Ishikawa (cell line): ENCODE data around the gene GSN.

Experiments used
- CEBPB ChIP-seq: IDR thresholded peaks from 2 replicates; pipeline ENCODE4 v1.6.1; 2012
- CREB1 ChIP-seq: IDR thresholded peaks from 2 replicates; pipeline ENCODE4 v1.6.1; 2012; ENCODE audit warnings: low read depth
- EGR1 ChIP-seq: IDR thresholded peaks from 2 replicates; pipeline ENCODE4 v1.6.1; 2012
- EP300 ChIP-seq: IDR thresholded peaks from 2 replicates; pipeline ENCODE4 v1.6.1; 2012; ENCODE audit warnings: borderline replicate concordance
- FOXM1 ChIP-seq: IDR thresholded peaks from 2 replicates; pipeline ENCODE4 v1.6.1; 2012; ENCODE audit warnings: low read depth, borderline replicate concordance
- MAX ChIP-seq: IDR thresholded peaks from 2 replicates; pipeline ENCODE4 v1.6.1; 2012
- NFIC ChIP-seq: IDR thresholded peaks from 2 replicates; pipeline ENCODE4 v1.6.1; 2012
- RAD21 ChIP-seq: IDR thresholded peaks from 2 replicates; pipeline ENCODE4 v1.6.1; 2012; ENCODE audit warnings: low read depth
- TAF1 ChIP-seq: IDR thresholded peaks from 2 replicates; pipeline ENCODE4 v1.6.1; 2012; ENCODE audit warnings: low read depth, mild to moderate bottlenecking
- TCF12 ChIP-seq: IDR thresholded peaks from 2 replicates; pipeline ENCODE4 v1.6.1; 2012; ENCODE audit warnings: low read depth
- TEAD4 ChIP-seq: IDR thresholded peaks from 2 replicates; pipeline ENCODE4 v1.6.1; 2012
- YY1 ChIP-seq: IDR thresholded peaks from 2 replicates; pipeline ENCODE4 v1.6.1; 2012; ENCODE audit warnings: low read depth
- ZBTB7A ChIP-seq: IDR thresholded peaks from 2 replicates; pipeline ENCODE4 v1.6.1; 2012; ENCODE audit warnings: low read depth
- TF ChIP-seq, protein P1 (sequence below): IDR thresholded peaks from 2 replicates; pipeline ENCODE4 v1.6.1; 2012; ENCODE audit warnings: low read depth, mild to moderate bottlenecking
- TF ChIP-seq, protein P2 (sequence below): IDR thresholded peaks from 2 replicates; pipeline ENCODE4 v1.6.1; 2012

The GSN gene

GRCh38 chr9:121297389-121297788, 29.4 kb downstream of the GSN start:
- TF ChIP-seq CEBPB: no peak
- TF ChIP-seq EP300: no peak
- no peak for TF ChIP-seq ZBTB7A
- TF ChIP-seq, protein P1, sequence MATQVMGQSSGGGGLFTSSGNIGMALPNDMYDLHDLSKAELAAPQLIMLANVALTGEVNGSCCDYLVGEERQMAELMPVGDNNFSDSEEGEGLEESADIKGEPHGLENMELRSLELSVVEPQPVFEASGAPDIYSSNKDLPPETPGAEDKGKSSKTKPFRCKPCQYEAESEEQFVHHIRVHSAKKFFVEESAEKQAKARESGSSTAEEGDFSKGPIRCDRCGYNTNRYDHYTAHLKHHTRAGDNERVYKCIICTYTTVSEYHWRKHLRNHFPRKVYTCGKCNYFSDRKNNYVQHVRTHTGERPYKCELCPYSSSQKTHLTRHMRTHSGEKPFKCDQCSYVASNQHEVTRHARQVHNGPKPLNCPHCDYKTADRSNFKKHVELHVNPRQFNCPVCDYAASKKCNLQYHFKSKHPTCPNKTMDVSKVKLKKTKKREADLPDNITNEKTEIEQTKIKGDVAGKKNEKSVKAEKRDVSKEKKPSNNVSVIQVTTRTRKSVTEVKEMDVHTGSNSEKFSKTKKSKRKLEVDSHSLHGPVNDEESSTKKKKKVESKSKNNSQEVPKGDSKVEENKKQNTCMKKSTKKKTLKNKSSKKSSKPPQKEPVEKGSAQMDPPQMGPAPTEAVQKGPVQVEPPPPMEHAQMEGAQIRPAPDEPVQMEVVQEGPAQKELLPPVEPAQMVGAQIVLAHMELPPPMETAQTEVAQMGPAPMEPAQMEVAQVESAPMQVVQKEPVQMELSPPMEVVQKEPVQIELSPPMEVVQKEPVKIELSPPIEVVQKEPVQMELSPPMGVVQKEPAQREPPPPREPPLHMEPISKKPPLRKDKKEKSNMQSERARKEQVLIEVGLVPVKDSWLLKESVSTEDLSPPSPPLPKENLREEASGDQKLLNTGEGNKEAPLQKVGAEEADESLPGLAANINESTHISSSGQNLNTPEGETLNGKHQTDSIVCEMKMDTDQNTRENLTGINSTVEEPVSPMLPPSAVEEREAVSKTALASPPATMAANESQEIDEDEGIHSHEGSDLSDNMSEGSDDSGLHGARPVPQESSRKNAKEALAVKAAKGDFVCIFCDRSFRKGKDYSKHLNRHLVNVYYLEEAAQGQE: no peak
- TF ChIP-seq MAX: no peak
- no peak for TF ChIP-seq EGR1
- TF ChIP-seq FOXM1: no peak
- no peak for TF ChIP-seq TAF1
- no peak for TF ChIP-seq CREB1

- TF ChIP-seq MAX (no peak), YY1 (no peak), NFIC (no peak), EP300 (no peak), RAD21 (no peak), FOXM1 (no peak), TCF12 (no peak), TAF1 (no peak), CREB1 (no peak), EGR1 (no peak), CEBPB (no peak), ZBTB7A (no peak)
- TF ChIP-seq, protein P1: no peak
- TF ChIP-seq, protein P2, sequence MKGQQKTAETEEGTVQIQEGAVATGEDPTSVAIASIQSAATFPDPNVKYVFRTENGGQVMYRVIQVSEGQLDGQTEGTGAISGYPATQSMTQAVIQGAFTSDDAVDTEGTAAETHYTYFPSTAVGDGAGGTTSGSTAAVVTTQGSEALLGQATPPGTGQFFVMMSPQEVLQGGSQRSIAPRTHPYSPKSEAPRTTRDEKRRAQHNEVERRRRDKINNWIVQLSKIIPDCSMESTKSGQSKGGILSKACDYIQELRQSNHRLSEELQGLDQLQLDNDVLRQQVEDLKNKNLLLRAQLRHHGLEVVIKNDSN: no peak
Observed at GRCh38 chr9:121298016-121298538, 30.1 kb downstream of the GSN start.

DNA sequence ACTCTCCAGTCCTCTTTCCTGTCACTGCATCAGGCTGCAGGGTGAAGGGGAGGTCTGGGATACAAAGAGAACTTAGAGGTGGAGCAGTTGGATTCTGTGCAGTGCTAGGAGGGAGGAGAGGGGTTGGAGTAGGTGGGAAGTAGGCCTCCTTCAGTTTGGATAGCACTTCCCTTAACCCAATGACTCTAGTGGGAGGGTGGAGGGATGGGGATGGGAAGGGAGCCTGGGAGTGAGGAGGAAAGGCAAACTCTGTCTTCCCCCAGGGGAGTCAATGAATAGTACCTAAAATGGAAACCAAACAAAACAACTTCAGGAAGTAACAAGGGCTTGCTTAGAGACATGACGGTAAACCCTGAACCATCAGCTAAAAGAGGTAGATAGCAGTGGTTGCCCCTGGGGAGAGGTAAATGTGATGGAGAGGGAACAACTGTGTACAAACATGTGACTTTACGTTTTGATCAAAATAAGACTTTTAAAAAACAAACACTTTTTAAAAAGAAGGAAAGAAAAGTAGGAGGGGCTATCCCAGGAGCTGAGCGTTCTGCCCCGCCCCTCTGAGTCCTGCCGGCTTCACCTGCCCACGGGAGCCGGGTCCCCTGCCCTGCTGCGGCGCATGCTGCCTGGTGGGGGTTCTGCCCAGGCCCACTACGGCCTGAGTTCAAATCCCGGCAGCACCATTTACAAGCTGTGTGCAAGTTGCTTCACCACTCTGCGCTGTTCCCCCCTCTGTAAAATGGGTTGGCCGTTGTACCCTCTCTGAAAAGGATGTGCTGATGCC, 30.9 kb downstream of the GSN start:
- TF ChIP-seq, protein P1: no peak

DNA sequence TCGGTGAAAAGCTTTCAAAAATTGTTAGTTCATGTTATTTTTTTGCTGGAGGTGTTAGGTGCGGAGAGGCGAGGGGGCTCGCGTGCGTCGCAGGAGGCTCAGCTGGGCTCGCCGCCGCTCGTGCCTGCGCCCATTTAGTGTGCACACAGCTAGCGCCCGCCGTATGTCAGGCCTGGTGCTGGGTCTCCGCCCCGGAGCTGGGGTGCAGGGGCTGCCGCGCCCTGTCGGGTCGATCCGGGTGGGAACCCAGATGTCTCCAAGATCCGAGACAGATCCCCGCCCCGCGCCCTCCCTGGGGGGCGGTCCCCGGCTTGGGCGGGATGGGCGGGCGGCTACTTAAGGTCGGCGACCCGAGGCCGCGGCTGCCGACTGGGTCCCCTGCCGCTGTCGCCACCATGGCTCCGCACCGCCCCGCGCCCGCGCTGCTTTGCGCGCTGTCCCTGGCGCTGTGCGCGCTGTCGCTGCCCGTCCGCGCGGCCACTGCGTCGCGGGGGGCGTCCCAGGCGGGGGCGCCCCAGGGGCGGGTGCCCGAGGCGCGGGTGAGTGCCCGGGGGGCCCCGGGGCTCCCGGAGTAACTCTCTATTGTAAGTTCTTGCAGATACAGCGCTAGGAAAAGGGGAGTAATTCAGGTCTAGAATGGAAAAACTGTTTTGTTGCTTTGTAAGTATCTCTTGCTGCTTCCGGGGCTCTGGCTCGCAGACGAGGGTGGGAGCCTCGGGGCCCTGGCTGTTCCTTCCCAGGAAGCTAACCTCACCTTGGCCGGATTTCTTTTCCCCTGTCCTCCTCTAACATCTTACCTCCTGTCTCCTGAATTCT, 31.7 kb downstream of the GSN start:
- TF ChIP-seq FOXM1 (no peak), CEBPB (no peak), NFIC (no peak), EP300 (no peak), EGR1 (no peak), TAF1 (no peak), TCF12 (no peak), RAD21 (no peak), CREB1 (no peak), TEAD4 (no peak), YY1 (no peak), MAX (no peak), ZBTB7A (no peak; the same call in 1 of the 2 replicates)
- TF ChIP-seq, protein P2: no peak
- TF ChIP-seq, protein P1: no peak
